Endothelial cell of umbilical vein (primary cell): ENCODE results near the gene PRDM16. TPM values are rescaled to one million over a fixed set of nuclear protein-coding genes. Genes with fewer than 3 reads are reported as not detected.

Source experiments
- BruUV-seq: library from RNA; stranded (reverse); fragments of 400-500 nt; replicated peaks from 2 replicates; lab custom pipeline; 2021; lab: Mats Ljungman, UMichigan
- CTCF ChIA-PET: fragments of 300-600, 350-600 bp; sonication (Branson Sonifier 250); formaldehyde crosslinking; loops from one replicate; lab custom pipeline; 2021; ENCODE audit warnings: antibody characterized with exemption, inconsistent platforms; lab: Charles Lee
- POLR2A ChIA-PET: fragments of 300-600, 350-600 bp; sonication (Branson Sonifier 250); formaldehyde crosslinking; loops from one replicate; lab custom pipeline; 2021; ENCODE audit warnings: antibody characterized with exemption, inconsistent platforms; lab: Charles Lee
- DNase-seq: peaks from one replicate; pipeline ENCODE4 v3.0.0-alpha.2; 2011; ENCODE audit warnings: low read depth, low spot score
- FAIRE-seq: peaks from 2 replicates; lab custom pipeline; 2011; peaks lifted over from hg19 to GRCh38; lab: Jason Lieb, UNC
- H2AFZ ChIP-seq: 2 replicates; pipeline ENCODE4 v1.6.0; 2012; ENCODE audit warnings: low read depth, low read length, control low read depth, inconsistent platforms
- H3K27ac ChIP-seq: 2 replicates; pipeline ENCODE4 v1.5.1; 2011; ENCODE audit warnings: low read depth, mild to moderate bottlenecking, control low read depth, low read length, moderate library complexity; ENCODE audit not compliant: insufficient read depth
- H3K27me3 ChIP-seq, 2 experiments: 2 replicates each; pipeline versions ENCODE4 v1.6.0 to v1.6.1; 2011; ENCODE audit warnings: low read length in 2 of 2, mixed read lengths in 1 of 2; ENCODE audit not compliant: control insufficient read depth in 2 of 2, insufficient read depth in 2 of 2
- H3K36me3 ChIP-seq, 2 experiments: 2 replicates in 1 of 2; 3 replicates in 1 of 2; pipeline ENCODE4 v1.5.1; 2011; ENCODE audit warnings: low read length in 2 of 2, mild to moderate bottlenecking in 1 of 2, moderate library complexity in 1 of 2; ENCODE audit not compliant: control insufficient read depth in 2 of 2, insufficient read depth in 2 of 2; ENCODE audit errors: extremely low read depth in 1 of 2
- H3K4me1 ChIP-seq: 3 replicates; pipeline ENCODE4 v1.5.1; 2011; ENCODE audit warnings: mild to moderate bottlenecking, low read length; ENCODE audit not compliant: control insufficient read depth, insufficient read depth; ENCODE audit errors: extremely low read depth
- H3K4me2 ChIP-seq: 2 replicates; pipeline ENCODE4 v1.6.1; 2011; ENCODE audit warnings: low read length, control low read depth, mixed read lengths; ENCODE audit not compliant: insufficient read depth
- H3K4me3 ChIP-seq, 3 experiments: fragments of 200-600 bp in 1 of 3; sonication (generic), shearing (Covaris generic) in 1 of 3; replicated peaks in 1 of 3; 2 replicates each; pipeline ENCODE4 v1.5.1; 2011 to 2016; ENCODE audit warnings: control low read depth in 3 of 3, low read length in 3 of 3, mild to moderate bottlenecking in 2 of 3, inconsistent platforms in 1 of 3, low read depth in 1 of 3, moderate library complexity in 1 of 3; ENCODE audit not compliant: insufficient read depth in 1 of 3
- H3K79me2 ChIP-seq: 2 replicates; pipeline ENCODE4 v1.6.0; 2012; ENCODE audit warnings: low read length, inconsistent platforms; ENCODE audit not compliant: control insufficient read depth, insufficient read depth
- H3K9ac ChIP-seq: replicated peaks from 2 replicates; pipeline ENCODE3; 2011; ENCODE audit warnings: low read length, control low read depth; ENCODE audit not compliant: insufficient read depth; ENCODE audit errors: extremely low read depth
- H3K9me1 ChIP-seq: replicated peaks from 3 replicates; pipeline ENCODE4 v1.6.0; 2011; ENCODE audit warnings: mild to moderate bottlenecking, low read length; ENCODE audit not compliant: control insufficient read depth, insufficient read depth; ENCODE audit errors: extremely low read depth
- H3K9me3 ChIP-seq: replicated peaks from 2 replicates; pipeline ENCODE4 v1.5.1; 2012; ENCODE audit warnings: low read length, inconsistent platforms; ENCODE audit not compliant: control insufficient read depth, insufficient read depth
- H4K20me1 ChIP-seq: replicated peaks from 2 replicates; pipeline ENCODE3; 2011; ENCODE audit warnings: mild to moderate bottlenecking, low read length; ENCODE audit not compliant: control insufficient read depth, insufficient read depth; ENCODE audit errors: extremely low read depth
- CTCF ChIP-seq, 2 donors: IDR thresholded peaks; 1 replicate in 1 of 2; 2 replicates in 1 of 2; pipeline ENCODE4 v1.5.1; 2011; ENCODE audit warnings: low read length in 2 of 2, mild to moderate bottlenecking in 2 of 2, moderate library complexity in 2 of 2, control low read depth in 1 of 2, inconsistent platforms in 1 of 2, low read depth in 1 of 2; ENCODE audit not compliant: insufficient read depth in 1 of 2; ENCODE audit errors: extremely low read depth in 1 of 2
- EZH2 ChIP-seq: IDR thresholded peaks from 2 replicates; pipeline ENCODE4 v1.6.1; 2012; ENCODE audit warnings: borderline replicate concordance, low read depth, mild to moderate bottlenecking, moderate library complexity, low read length, inconsistent platforms; ENCODE audit not compliant: severe bottlenecking
- FOS ChIP-seq: IDR thresholded peaks from 2 replicates; pipeline ENCODE4 v1.6.1; 2011; ENCODE audit warnings: mild to moderate bottlenecking, low read length, moderate library complexity, borderline replicate concordance; ENCODE audit not compliant: insufficient read depth
- GATA2 ChIP-seq: IDR thresholded peaks from 2 replicates; pipeline ENCODE4 v1.7.0; 2011; ENCODE audit warnings: low read depth, mild to moderate bottlenecking, moderate library complexity, mixed read lengths, low read length; ENCODE audit not compliant: insufficient read length, insufficient read depth
- JUN ChIP-seq: IDR thresholded peaks from 2 replicates; pipeline ENCODE4 v1.6.1; 2011; ENCODE audit warnings: borderline replicate concordance, low read depth; ENCODE audit not compliant: insufficient read length, insufficient read depth
- MAX ChIP-seq: IDR thresholded peaks from 2 replicates; pipeline ENCODE4 v1.6.1; 2011; ENCODE audit not compliant: insufficient read depth, insufficient read length
- MYC ChIP-seq: IDR thresholded peaks from one replicate; pipeline ENCODE4 v1.6.1; 2011; ENCODE audit warnings: mild to moderate bottlenecking, low read depth, low read length
- POLR2A ChIP-seq: IDR thresholded peaks from 2 replicates; pipeline ENCODE4 v1.6.1; 2012; ENCODE audit warnings: low read depth, mild to moderate bottlenecking, control low read depth, low read length
- POLR2AphosphoS5 ChIP-seq: IDR thresholded peaks from 2 replicates; pipeline ENCODE4 v1.6.1; 2012; ENCODE audit warnings: low read depth, mild to moderate bottlenecking, control low read depth, low read length, moderate library complexity; ENCODE audit not compliant: insufficient read depth
- dilution Hi-C: fragments of 300-500 bp; cut with MboI; formaldehyde crosslinking; loops from one replicate; pipeline ENCODE4 v1.15.0; 2019; ENCODE audit warnings: low sequenced_read_pairs; ENCODE audit not compliant: extremely low pct_ligation_motif_present
- intact Hi-C: fragments of 100-400 bp; cut with micrococcal nuclease; formaldehyde crosslinking; loops from one replicate; pipeline ENCODE4 v1.10.0; 2022
- polyA plus RNA-seq, 4 experiments: library from polyadenylated mRNA; depleted of rRNA in 3 of 4; stranded (reverse) in 3 of 4; unstranded in 1 of 4; fragments of >200 nt; gene quantifications; 2 replicates each; pipeline versions ENCODE4 v1.2.1 to v1.2.3, GENCODE V29; 2011 to 2012; ENCODE audit warnings: missing spikeins in 1 of 4
- total RNA-seq: library from RNA; stranded (reverse); gene quantifications from 2 replicates; pipeline ENCODE4 v1.2.3, GENCODE V29; 2021

The PRDM16 gene
- total and polyA plus RNA-seq, 2 donors (not counting 3 experiments of a cell fraction or from before 2014, with no cell fraction given) = not detected

- BruUV-seq = no TSS peak
- Histone ChIP-seq H3K27me3 (no peaks in the 10 kb centered on the region), H3K4me1 (no peaks in the 10 kb centered on the region), H3K79me2 (no peaks in the 10 kb centered on the region), H2AFZ (no peak overlapping the region), H3K9me3 (no peaks in the 10 kb centered on the region), H3K9me1 (no peaks in the 10 kb centered on the region), H3K27ac (no peak overlapping the region), H3K9ac (no peak overlapping the region), H3K4me2 (no peak overlapping the region), H3K36me3 (no peaks in the 10 kb centered on the region), H4K20me1 (no peaks in the 10 kb centered on the region), H3K4me3 (no peak overlapping the region)
- POLR2A ChIA-PET = no interaction called here
- dilution Hi-C loops (no loop called here), intact Hi-C loops (no loop called here)
- DNase-seq (no peak), FAIRE-seq (no peak)
- CTCF ChIA-PET = no interaction called here
- TF ChIP-seq GATA2 = no peak
- no peak for TF ChIP-seq JUN
- no peak for TF ChIP-seq FOS
- no peak for TF ChIP-seq POLR2AphosphoS5
These were observed 20.5 kb downstream of the PRDM16 start for GRCh38 chr1:3089490-3089889.

GRCh38 chr1:3091334-3091733 lies 22.3 kb downstream of the PRDM16 start:
- no peaks in the 10 kb centered on the region for H3K27me3 ChIP-seq
- no peak overlapping the region for H3K27ac ChIP-seq
- H3K4me3 ChIP-seq = no peak overlapping the region
- no peak overlapping the region for H2AFZ ChIP-seq
- TF ChIP-seq GATA2 (no peak), JUN (no peak), POLR2A (no peak), EZH2 (no peak), CTCF (IDR thresholded peaks at IDR 0.05; ENCODE audit: extremely low read depth in 1 of 2, insufficient read depth in 1 of 2, low read depth in 1 of 2, low read length in 2 of 2) (no peak), MYC (no peak), MAX (no peak), POLR2AphosphoS5 (no peak), FOS (no peak)
- FAIRE-seq = no peak
- intact Hi-C loops (no loop called here), dilution Hi-C loops (no loop called here)
- H3K4me2 ChIP-seq = no peak overlapping the region
- POLR2A ChIA-PET = no interaction called here
- BruUV-seq = no TSS peak
- H3K9me1 ChIP-seq = no peaks in the 10 kb centered on the region
- no peak for DNase-seq
- no peaks in the 10 kb centered on the region for H3K36me3 ChIP-seq
- H3K9me3 ChIP-seq = no peaks in the 10 kb centered on the region
- no peaks in the 10 kb centered on the region for H3K79me2 ChIP-seq
- no peaks in the 10 kb centered on the region for H3K4me1 ChIP-seq
- H3K9ac ChIP-seq = no peak overlapping the region
- no peaks in the 10 kb centered on the region for H4K20me1 ChIP-seq
- CTCF ChIA-PET = no interaction called here
